Prostate gland (tissue), 2 donors: Measurements from ENCODE around the gene IMMP2L.

ENCODE experiments used
- CTCF ChIP-seq, 4 experiments: fragments of 200-600 bp in 2 of 4; fragments of 450-650 bp in 2 of 4; sonication (generic) in 2 of 4; IDR thresholded peaks; 1 replicate in 3 of 4; 2 replicates in 1 of 4; pipeline ENCODE4 v1.5.1; 2016 to 2019; ENCODE audit warnings: antibody characterized with exemption in 4 of 4, mild to moderate bottlenecking in 2 of 4, moderate library complexity in 2 of 4
- POLR2A ChIP-seq: fragments of 450-650 bp; IDR thresholded peaks from one replicate; pipeline ENCODE4 v1.6.1; 2016; ENCODE audit warnings: antibody characterized with exemption, mild to moderate bottlenecking
- POLR2AphosphoS5 ChIP-seq: sonication (generic); formaldehyde crosslinking; IDR thresholded peaks from one replicate; pipeline ENCODE4 v1.6.1; 2017; ENCODE audit warnings: antibody characterized with exemption

GRCh38 chr7:111535142-111535870 is 27.0 kb downstream of the IMMP2L start:
- TF ChIP-seq CTCF (IDR thresholded peaks at IDR 0.05): no peak
- no peak for TF ChIP-seq POLR2A
- TF ChIP-seq POLR2AphosphoS5: no peak
